HepG2 (cell line): ENCODE results near the gene UBE2U. TPM values are rescaled to one million over a fixed set of nuclear protein-coding genes. Genes with fewer than 3 reads are reported as not detected.

Experiments
- ATAC-seq: fragments of 200-7000 bp; cut with Tn5 transposase; 3 replicates; pipeline ENCODE4 v1.9.1; 2020; ENCODE audit warnings: mild to moderate bottlenecking, moderate library complexity
- BruUV-seq: library from RNA; stranded (reverse); fragments of 400-500 nt; replicated peaks from 2 replicates; lab custom pipeline; 2021; lab: Mats Ljungman, UMichigan
- CTCF ChIA-PET: fragments of 300-600 bp; formaldehyde crosslinking; extraction: SDS; loops from one replicate; lab custom pipeline; 2021; ENCODE audit warnings: low total read pairs, inconsistent platforms, low intra/inter-chr PET ratio; lab: Yijun Ruan, JAX
- POLR2A ChIA-PET: fragments of 350-600 bp; sonication (Branson Sonifier 250); formaldehyde crosslinking; loops from one replicate; lab custom pipeline; 2020; ENCODE audit warnings: antibody characterized with exemption, inconsistent platforms; lab: Yijun Ruan, JAX
- DNase-seq: peaks from one replicate; pipeline ENCODE4 v3.0.0-alpha.2; 2015; ENCODE audit warnings: low spot score
- FAIRE-seq: peaks from 3 replicates; lab custom pipeline; 2011; peaks lifted over from hg19 to GRCh38; lab: Jason Lieb, UNC
- H2AFZ ChIP-seq: one replicate; pipeline ENCODE4 v1.6.1; 2011; ENCODE audit warnings: low read length, inconsistent platforms
- H3K27ac ChIP-seq: fragments of 300-600 bp; 3 replicates; pipeline ENCODE4 v1.8.0; 2011; ENCODE audit warnings: mixed run types, mild to moderate bottlenecking, mixed read lengths, low read length, inconsistent platforms; ENCODE audit not compliant: insufficient read depth; ENCODE audit errors: extremely low read length
- H3K27me3 ChIP-seq, 2 experiments: fragments of 200-600 bp in 1 of 2; 2 replicates in 1 of 2; 3 replicates in 1 of 2; pipeline versions ENCODE4 v1.6.0 to v1.8.0; 2011; ENCODE audit warnings: low read length in 2 of 2, mild to moderate bottlenecking in 2 of 2, moderate library complexity in 2 of 2, inconsistent platforms in 1 of 2; ENCODE audit not compliant: insufficient read depth in 2 of 2, control insufficient read depth in 1 of 2
- H3K36me3 ChIP-seq, 2 experiments: fragments of 200-600 bp in 1 of 2; replicated peaks in 1 of 2; 2 replicates in 1 of 2; 3 replicates in 1 of 2; pipeline versions ENCODE4 v1.5.1 to v1.8.0; 2011; ENCODE audit warnings: low read length in 2 of 2, inconsistent platforms in 1 of 2; ENCODE audit not compliant: insufficient read depth in 2 of 2, control insufficient read depth in 1 of 2
- H3K4me1 ChIP-seq: 2 replicates; pipeline ENCODE4 v1.5.1; 2012; ENCODE audit warnings: low read length, inconsistent platforms; ENCODE audit not compliant: insufficient read depth
- H3K4me2 ChIP-seq: 2 replicates; pipeline ENCODE4 v1.6.0; 2011; ENCODE audit warnings: low read depth, low read length, inconsistent platforms
- H3K4me3 ChIP-seq, 3 experiments: fragments of 200-600 bp in 1 of 3; sonication (generic), shearing (Covaris generic) in 1 of 3; replicated peaks in 1 of 3; 2 replicates each; pipeline ENCODE4 v1.5.1; 2011 to 2016; ENCODE audit warnings: low read length in 3 of 3, inconsistent platforms in 2 of 3, low read depth in 2 of 3, mild to moderate bottlenecking in 2 of 3, control low read depth in 1 of 3, mixed read lengths in 1 of 3; ENCODE audit not compliant: insufficient read depth in 1 of 3
- H3K79me2 ChIP-seq: one replicate; pipeline ENCODE4 v1.6.1; 2011; ENCODE audit warnings: low read length, inconsistent platforms; ENCODE audit not compliant: insufficient read depth
- H3K9ac ChIP-seq: 2 replicates; pipeline ENCODE4 v1.6.0; 2011; ENCODE audit warnings: mild to moderate bottlenecking, low read depth, low read length, inconsistent platforms; ENCODE audit not compliant: insufficient read depth
- H3K9me3 ChIP-seq: 2 replicates; pipeline ENCODE4 v1.5.1; 2012; ENCODE audit warnings: mild to moderate bottlenecking, low read length
- H4K20me1 ChIP-seq: 2 replicates; pipeline ENCODE4 v1.6.0; 2011; ENCODE audit warnings: inconsistent platforms, mild to moderate bottlenecking, low read length, moderate library complexity; ENCODE audit not compliant: insufficient read depth
- KIAA2018 ChIP-seq: sonication (generic); formaldehyde crosslinking; IDR thresholded peaks from 2 replicates; pipeline ENCODE4 v1.5.0; 2020; ENCODE audit warnings: mild to moderate bottlenecking, missing genetic modification reagents, borderline replicate concordance
- SNRNP70 ChIP-seq: fragments of 200-400 bp; formaldehyde crosslinking; IDR thresholded peaks from 2 replicates; pipeline ENCODE4 v1.6.1; 2017; ENCODE audit warnings: mild to moderate bottlenecking, low read depth, low read length, moderate library complexity
- SRY ChIP-seq: sonication (generic); formaldehyde crosslinking; IDR thresholded peaks from 2 replicates; pipeline ENCODE4 v1.8.0; 2022; ENCODE audit warnings: mild to moderate bottlenecking, missing genetic modification reagents
- TRIM24 ChIP-seq: sonication (generic); formaldehyde crosslinking; IDR thresholded peaks from 2 replicates; pipeline ENCODE4 v1.8.0; 2022; ENCODE audit warnings: mild to moderate bottlenecking, missing genetic modification reagents
- ZBTB49 ChIP-seq: sonication (generic); formaldehyde crosslinking; IDR thresholded peaks from 2 replicates; pipeline ENCODE4 v1.4.0; 2020; ENCODE audit warnings: missing genetic modification reagents, borderline replicate concordance
- ZNF138 ChIP-seq: sonication (generic); formaldehyde crosslinking; IDR thresholded peaks from 2 replicates; pipeline ENCODE4 v1.5.0; 2020; ENCODE audit warnings: mild to moderate bottlenecking, low read depth, missing genetic modification reagents
- ZNF292 ChIP-seq: sonication (generic); formaldehyde crosslinking; IDR thresholded peaks from 2 replicates; pipeline ENCODE4 v1.8.1; 2022; ENCODE audit warnings: mild to moderate bottlenecking, low read depth, missing genetic modification reagents, borderline replicate concordance
- ZNF30 ChIP-seq: sonication (generic); formaldehyde crosslinking; IDR thresholded peaks from 2 replicates; pipeline ENCODE4 v1.5.0; 2020; ENCODE audit warnings: mild to moderate bottlenecking, missing genetic modification reagents
- ZNF724P ChIP-seq: sonication (generic); formaldehyde crosslinking; IDR thresholded peaks from 2 replicates; pipeline ENCODE4 v1.8.0; 2022; ENCODE audit warnings: missing genetic modification reagents, borderline replicate concordance
- ZNF761 ChIP-seq: sonication (generic); formaldehyde crosslinking; conservative IDR thresholded peaks from 2 replicates; pipeline ENCODE4 v1.4.0; 2020; ENCODE audit warnings: mild to moderate bottlenecking, missing genetic modification reagents
- WGBS: methylation state at CpG from one replicate; pipeline ENCODE4 v1.1.6; 2017; ENCODE audit warnings: low lambda C conversion rate; 5-methylcytosine and 5-hydroxymethylcytosine counted together
- in situ Hi-C: cut with HindIII; loops from 2 replicates; pipeline ENCODE4 v1.10.0; 2017; ENCODE audit warnings: low pct_unique_long_range_greater_than_20kb; ENCODE audit not compliant: extremely low pct_ligation_motif_present
- intact Hi-C: fragments of 100-400 bp; cut with micrococcal nuclease; formaldehyde crosslinking; loops from one replicate; pipeline ENCODE4 v1.10.0; 2022; ENCODE audit not compliant: unreplicated experiment
- polyA plus RNA-seq, 8 experiments: library from polyadenylated mRNA; depleted of rRNA in 3 of 8; stranded (reverse) in 7 of 8; unstranded in 1 of 8; fragments of >200 nt; fragmentation: Illumina TruSeq in 4 of 8; extraction: Trizol in 4 of 8; gene quantifications; 2 replicates each; pipeline versions ENCODE4 v1.2.1 to v1.2.3, GENCODE V29; 2011 to 2016; ENCODE audit warnings: low read depth in 4 of 8, missing spikeins in 1 of 8, mixed read lengths in 1 of 8; ENCODE audit not compliant: insufficient read depth in 1 of 8
- total RNA-seq, 5 experiments: library from RNA; depleted of rRNA; stranded (reverse); fragments of >200 nt; fragmentation: Illumina TruSeq; extraction: Trizol; gene quantifications; 2 replicates each; pipeline ENCODE4 v1.2.3, GENCODE V29; 2016; ENCODE audit warnings: low read depth in 1 of 5

The UBE2U gene
- total and polyA plus RNA-seq, 2 of the 13 experiments (the other 11 are each of a cell fraction or from before 2014, with no cell fraction given): not detected

GRCh38 chr1:64223329-64224151, 20.1 kb downstream of the UBE2U start:
- H3K4me2 ChIP-seq: no peak overlapping the region
- no peak for FAIRE-seq
- no TSS peak for BruUV-seq
- no peak overlapping the region for H2AFZ ChIP-seq
- H3K9ac ChIP-seq: no peak overlapping the region
- no peaks in the 10 kb centered on the region for H4K20me1 ChIP-seq
- 10% methylated on average over 7 of the region's 7 CpGs for WGBS
- H3K9me3 ChIP-seq: no peaks in the 10 kb centered on the region
- H3K27me3 ChIP-seq: 0 out of 5 replicates have a peak, but pooled peaks cover 0 to 4% of the 10 kb centered on the region in 2 experiments
- POLR2A ChIA-PET: no interaction called here
- intact Hi-C loops: no loop called here
- CTCF ChIA-PET: no interaction called here
- no peaks in the 10 kb centered on the region for H3K79me2 ChIP-seq
- DNase-seq: no peak
- no peak overlapping the region for H3K4me3 ChIP-seq
- H3K4me1 ChIP-seq: no peaks in the 10 kb centered on the region
- no peak overlapping the region for H3K27ac ChIP-seq
- in situ Hi-C loops: no loop called here
- no peaks in the 10 kb centered on the region for H3K36me3 ChIP-seq
- ATAC-seq: no peak
- no peak for TF ChIP-seq SNRNP70
- TF ChIP-seq ZNF724P (CRISPR knock-in tag): no peak
- no peak for TF ChIP-seq KIAA2018
- no peak for TF ChIP-seq TRIM24
- no peak for TF ChIP-seq ZNF138 (CRISPR knock-in tag)
- no peak for TF ChIP-seq ZBTB49
- no peak for TF ChIP-seq SRY (CRISPR knock-in tag)
- TF ChIP-seq ZNF30 (CRISPR knock-in tag): no peak
- no peak for TF ChIP-seq ZNF761 (CRISPR knock-in tag)
- TF ChIP-seq ZNF292: no peak
